ENCODE data around the gene GMDS.
A peak's percentile ranks its signal among the peaks of the same experiment; 100 is the strongest.

The GMDS gene

DNA sequence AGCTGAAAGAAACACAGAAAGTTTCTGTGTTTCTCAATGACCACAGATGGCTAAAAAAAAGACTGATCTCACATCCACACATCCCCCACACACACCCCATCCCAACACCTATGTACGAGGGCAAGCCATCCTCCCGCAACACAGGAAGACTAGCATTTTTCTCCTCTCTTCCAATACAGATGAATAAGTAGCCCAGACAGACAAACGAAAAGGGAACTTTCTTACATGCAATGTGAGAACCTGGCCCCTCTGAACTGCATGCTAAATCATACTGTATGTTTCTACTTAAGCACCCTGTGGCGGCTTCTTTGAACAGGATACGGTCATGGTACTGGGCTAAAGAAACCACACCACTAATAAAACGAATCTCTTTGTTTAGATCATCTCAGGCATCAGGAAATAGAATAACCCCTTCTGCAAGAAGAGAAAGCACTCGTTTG is 116.2 kb downstream of the GMDS start:
- DNase-seq, result no peak

DNA sequence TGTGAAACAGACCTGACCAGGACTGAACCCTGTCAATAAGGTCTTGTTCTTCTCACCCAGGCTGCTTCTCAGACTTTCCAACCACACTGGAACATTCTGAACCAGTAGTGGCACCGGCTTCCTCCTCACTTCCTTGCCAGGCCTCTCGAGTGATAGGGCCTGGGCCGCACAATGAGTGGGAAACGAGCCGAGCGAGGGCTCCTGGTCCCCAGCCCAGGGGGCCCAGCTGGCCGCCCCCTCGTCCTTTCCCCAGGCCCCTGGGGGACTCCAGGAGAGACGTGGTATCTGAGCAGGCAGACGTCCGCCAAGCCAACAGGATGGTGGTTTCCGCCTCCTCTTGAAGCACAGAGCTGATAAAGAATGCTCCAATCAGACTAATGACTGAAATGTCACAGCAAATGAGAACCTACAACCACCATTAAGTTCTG is 117.9 kb downstream of the GMDS start:
- DNase-seq, result no peak

DNA sequence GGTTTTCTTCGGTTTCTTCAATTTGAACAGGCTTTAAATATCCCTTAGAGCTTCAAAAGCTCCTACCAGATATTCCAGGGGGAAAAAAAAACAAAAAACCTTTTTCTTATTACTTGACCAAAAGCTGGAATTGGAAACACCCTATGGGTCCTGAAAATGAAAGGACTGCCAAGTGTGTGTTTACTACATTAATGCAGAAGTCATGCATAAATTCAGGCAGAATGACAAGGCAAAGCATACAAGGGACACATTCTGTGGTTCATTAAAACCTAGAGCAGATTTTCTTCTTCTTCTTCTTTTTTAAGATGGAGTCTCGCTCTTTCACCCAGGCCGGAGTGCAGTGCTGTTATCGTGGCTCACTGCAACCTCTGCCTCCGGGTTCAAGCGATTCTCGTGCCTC is 119.1 kb downstream of the GMDS start:
- DNase-seq, result no peak

DNA sequence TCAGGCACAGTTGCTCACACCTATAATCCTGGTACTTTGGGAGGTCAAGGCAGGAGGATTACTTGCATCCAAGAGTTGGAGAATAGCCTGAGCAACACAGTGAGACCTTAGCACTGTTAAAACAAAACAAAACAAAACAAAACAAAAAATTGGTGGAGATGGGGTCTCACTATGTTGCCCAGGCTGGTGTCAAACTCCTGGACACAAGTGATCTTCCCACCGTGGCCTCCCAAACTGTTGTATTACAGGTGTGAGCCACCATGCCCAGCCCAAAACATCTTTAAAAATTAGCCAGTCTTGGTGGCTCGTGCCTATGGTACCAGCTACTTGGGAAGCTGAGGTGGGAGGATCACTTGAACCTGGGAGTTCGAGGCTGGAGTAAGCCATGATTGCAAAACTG is 120.2 kb downstream of the GMDS start:
- no peak for DNase-seq

DNA sequence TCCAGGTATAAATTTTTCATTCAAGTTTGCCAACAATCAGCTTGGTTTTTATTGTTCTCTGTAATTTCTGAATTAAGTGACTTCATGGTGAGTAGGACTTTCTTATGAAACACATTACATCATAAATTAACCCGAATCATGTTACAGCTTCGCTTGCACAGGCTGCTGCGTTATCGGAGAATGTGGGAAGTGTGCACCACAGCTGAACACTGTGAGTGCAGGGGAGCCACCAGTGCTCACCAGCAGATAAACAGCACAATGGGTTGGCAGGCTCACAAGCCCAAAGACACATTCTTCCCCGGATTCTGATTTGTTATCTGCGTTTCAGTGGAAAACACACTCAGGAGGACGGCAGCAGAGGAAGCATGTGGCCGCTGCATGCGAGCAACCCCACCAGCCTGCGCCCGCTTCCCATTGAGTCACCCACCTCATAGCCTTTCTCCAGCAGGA is 121.1 kb downstream of the GMDS start:
- peak; percentile 48 for DNase-seq

DNA sequence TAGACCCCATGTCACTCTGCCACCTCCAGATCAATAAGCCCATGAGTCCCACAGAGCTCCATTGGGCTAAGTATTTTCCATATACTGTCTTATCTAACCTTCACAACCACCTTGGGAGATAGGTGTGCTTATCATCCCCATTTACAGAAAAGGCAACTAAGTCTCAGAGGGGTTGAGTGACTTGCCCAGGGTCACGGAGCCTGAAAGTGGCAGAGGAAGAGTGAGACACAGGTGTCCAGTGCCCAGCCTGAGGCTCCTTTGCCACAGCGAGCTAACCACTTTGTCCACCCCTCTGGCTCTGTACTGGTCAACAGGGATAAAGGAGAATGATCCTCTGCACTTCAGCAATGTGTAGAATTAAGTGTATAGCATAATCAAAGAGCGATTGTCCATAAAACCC is 124.5 kb downstream of the GMDS start:
- no peak for DNase-seq

DNA sequence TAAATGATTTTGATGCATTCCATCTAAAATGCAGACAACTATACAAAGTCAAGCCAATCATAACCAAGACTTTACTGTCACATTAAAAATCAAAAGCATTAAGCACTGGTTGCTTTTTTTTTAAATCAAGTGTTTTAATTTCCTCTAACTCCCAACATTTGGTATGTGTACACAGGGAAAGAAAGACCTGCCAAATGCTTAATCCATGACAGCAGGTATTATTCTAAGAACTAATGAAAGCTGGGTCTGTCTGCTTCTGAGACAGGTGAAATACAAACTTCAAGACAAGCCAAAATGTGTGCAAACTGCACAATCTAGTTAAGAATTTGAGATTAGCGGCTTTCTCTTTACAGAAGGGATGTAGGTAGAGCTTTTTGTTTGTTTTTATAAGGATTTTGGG is 126.1 kb downstream of the GMDS start:
- no peak for DNase-seq

DNA sequence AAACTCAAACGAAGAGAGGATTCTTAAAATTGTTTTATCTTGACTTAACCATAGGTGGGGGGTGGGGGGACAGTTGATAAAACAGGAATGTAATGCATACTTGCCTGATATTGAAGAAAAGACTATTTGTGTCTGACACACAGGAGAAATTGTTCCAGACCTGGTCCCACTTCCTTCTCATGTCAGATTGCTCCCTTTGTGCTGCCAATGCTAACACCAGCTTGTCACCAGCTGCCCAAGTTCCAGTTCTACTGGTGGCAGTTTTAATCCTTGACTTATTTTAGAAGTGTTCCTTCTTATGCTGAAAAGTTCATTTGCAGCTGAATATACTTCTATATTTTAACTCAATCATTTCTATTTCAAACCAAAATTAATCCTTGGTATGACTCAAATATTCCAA is 127.3 kb downstream of the GMDS start:
- DNase-seq, result no peak

DNA sequence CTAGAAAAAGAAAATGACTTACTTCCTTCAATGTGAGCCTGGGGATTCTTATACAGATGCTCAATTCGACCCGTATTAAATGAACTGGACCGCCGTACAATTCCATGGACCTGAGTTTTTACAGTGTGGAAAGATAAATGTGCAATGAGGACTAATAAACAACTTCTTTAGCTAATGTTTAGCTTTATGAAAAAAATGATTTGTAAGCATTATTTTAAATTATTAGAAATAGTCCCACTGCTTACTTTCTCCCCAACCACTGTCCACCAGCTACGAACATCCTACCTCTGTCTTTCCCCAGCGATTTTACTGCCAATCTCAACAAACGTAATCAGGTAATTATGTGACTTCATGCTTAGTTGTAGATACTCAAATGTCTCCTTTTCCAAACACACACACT is 128.0 kb downstream of the GMDS start:
- no peak for DNase-seq

DNA sequence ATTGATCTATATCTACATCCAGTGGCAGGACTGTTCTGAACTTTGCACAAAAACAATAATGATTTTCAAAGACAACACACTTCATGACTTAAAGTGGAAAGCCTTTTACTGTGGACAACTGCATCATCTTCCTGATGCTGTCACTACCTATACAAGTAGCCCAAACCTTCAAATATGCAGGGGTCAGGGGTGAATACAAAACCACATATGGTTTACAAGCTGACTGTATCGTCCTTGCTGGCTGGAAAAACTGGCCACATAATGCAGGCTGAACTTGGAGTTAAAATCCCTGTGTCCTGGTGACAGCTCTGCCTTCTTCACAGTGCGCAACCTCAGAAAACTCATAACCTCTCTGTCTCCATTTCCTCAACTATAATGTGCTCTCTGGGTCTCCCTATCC is 128.9 kb downstream of the GMDS start:
- DNase-seq, result no peak

DNA sequence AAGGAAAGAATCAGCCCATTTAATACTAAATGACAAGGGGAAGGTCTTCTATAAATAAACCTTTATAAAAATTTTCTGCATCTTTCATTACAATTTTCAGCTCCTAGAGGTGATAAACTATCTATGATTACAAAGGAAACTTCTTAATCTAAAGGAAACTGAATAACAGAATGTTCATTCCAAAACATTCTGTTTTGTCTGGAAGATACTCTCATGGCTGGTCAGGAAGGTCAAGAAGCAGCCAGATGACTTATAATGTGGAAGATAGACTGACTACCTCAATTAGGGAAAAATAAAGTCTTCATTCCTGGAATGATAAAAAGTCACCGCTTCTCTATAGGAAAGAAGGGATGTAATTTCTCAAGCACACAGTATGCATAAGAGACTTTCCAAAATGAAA is 131.3 kb downstream of the GMDS start:
- DNase-seq, result no peak

DNA sequence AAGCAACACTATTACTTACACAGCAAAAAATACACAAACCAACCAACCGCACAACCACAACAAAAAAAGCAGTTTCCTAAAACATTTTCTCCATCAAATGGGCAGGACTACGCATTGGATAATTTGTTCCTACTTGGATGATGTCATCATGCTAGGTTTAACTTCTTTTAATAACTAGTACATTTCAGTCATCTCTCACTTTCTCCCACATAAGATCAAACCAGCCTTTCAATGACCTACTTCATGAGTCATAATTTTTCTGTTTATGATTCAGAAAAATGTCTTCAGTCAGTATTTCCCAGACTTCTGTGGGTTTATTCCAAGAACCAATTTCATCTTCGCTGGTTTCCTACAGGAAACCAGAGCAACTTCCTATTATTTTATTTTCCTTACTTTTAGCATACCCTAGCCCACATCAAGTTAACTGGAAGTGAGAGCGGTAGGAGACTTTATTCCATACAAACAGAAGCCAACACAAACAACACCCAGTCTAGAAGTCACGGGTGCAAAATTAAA is 134.2 kb downstream of the GMDS start:
- DNase-seq, result peak; percentile 77

DNA sequence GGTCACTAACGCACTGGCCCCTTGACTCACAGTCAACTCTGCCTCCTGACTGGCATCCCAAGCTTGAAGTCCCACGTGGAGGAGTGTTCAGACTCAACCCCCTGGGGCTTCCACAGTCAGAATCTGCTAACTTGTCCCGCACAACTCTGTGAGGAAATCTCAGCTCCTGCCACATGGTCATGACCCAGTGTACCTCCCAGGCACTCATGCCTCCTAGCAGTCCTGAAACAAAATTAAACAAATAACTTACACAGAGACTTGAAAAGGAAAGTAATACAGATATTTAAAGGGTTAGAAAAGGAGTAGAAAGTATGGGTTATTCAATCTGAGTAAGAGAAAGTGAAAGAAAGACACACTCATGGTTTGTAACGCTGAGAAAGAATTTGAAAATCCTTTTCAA is 134.9 kb downstream of the GMDS start:
- DNase-seq, result peak; percentile 23

DNA sequence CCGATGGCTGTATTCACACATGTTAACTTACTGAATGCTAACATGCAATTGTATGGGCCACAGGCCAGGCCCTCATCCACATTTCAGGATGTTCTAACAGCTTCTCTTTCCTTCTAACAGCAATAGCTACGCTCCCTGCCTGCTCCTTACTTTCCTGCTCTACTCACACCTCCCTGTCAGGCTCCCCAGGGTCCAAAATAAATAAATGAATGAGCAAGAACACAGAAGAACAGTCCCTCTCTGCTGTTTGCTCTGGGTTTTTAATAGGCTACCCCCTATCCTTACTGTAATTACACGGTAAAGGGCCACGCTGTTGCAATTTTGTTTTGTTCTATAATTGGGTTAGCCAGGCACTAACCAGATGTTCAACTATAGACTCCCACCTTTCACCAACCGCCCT is 135.6 kb downstream of the GMDS start:
- no peak for DNase-seq

DNA sequence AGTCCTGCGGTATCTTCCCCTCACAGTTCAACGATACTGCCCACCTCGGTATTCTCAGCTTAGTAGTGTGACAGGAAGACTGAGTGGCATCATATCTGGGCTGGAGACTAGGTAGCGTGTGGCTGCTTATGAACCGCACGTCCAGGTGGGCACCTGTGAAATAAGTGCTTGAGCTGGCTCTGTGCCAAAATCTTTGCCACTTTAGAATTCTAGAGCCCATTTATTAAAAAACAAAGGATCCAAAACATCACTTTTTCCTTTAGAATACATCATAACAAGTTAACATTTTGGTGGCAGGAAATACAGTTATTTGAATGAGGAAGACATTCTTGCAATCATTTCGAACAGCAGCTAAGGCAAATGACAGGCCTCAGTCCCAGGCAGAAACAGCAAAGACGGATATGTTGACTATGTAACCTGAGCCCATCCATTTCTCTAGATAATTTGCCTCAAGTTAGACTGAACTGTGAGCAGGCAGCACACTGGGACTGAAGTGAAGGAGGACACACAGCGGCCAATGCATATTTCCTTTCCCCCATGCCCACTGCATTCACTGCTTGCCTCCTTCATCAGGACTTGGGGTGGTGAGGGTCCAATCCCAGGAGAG is 136.6 kb downstream of the GMDS start:
- DNase-seq, result no peak

DNA sequence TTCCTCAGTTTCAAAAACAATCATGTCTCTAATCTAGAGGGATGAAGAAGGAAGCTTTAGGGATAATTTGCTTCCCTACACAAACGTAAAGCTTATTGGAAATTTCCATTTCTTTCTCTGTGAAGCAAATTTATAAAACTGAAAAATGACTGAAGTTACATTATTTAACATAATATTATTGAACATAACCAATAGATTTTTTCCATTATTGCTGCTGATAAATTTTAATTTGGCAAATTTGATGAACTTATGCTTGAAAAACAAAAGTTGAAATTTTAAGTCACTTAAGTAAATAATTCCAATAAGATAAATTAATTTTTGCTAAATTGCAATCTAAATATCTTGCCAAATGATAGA is 140.9 kb downstream of the GMDS start:
- no peak for DNase-seq

DNA sequence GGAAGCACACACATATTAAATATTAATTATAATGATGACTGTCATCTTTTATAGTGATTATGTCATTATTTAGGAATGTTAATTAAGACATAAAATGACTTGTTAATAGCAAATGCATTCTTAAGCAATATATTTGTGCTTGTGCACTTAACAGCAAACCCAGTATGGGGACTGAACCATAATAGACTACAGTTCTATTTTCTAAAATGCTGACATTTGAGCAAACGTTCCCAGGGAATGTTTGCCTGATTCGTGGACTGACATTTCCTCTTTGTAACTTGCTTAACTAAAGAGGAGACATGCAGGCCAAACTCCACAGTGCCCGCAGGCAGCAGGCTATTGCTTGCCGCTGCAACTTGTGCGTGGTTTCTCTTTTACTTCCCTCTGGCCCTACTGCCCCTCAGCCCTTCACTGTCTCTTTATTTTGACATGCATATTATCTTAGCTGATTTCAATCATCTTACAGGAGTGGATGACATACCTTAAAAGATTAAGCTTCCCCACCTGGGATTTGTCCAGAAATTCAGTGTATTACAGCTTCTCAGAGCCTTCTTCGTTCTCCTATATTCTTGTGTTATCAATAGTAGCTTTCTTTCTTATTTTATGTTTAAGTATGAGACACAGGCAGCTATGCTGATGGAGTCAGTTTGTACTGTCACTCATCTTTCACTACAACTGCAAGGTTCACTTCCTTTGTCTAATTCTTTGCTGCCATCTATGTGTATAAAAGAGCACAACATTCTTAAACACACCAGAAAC is 141.5 kb downstream of the GMDS start:
- DNase-seq, result peak; percentile 68

DNA sequence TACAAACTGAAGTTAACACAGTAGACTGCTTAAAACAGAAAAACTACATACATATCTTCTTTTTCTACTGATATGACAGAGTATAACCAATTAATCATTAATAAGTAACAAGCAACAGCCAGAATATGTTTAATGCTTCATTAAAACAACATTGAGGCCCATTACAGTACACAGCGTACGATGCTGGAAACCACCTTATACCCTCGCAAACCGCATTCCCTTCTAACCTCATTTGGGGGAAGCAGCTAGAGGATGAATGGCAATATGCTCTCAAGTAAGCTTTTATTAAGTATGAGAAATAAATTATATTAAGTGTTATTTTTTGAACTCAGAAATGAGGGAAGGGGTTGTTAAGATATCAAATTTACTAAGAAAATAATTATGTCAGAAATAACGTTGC is 142.4 kb downstream of the GMDS start:
- no peak for DNase-seq

DNA sequence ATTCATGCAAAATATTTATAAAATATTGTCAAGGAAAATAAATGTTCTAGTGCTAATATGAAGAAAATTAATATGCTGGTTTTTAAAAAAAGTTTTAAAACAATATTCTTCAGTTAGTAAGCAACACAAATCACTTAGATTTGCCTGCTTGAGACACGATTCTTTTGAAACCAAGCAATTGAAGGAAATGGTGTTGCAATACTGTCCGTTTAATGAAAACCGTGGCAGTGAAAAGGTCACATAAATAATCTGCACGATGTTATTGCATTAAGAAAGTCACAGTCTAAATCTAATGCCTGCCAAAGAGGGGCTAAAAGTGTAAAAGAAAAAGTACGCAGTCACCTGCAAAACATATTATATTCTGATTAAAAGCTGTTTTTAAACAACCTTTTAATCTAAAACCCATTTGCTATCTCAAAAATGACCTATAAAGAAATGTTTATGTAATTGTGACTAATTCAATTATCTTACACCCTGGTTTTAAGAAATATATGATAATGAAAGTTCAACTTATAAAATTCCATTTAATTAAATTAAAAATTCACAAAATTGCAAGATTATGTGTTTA is 143.0 kb downstream of the GMDS start:
- peak; percentile 41 for DNase-seq

DNA sequence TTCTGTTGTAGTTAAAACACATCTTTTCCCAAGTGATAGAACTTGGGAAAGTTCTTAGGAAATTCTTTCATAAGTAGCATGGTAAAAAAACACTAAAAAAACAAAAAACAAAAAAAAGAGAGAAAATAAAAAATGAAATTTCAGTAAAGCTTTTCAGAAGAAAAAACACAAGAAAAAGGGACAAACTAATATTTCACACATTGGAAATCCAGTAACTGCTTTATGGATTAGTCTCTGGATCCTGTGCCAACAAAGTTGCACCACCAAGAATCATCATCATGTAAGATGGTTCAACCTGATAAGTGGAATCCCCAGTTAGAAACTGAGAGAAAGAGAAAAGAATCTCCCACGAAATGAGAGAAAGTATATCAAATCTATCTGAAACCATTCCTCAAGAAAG is 144.2 kb downstream of the GMDS start:
- no peak for DNase-seq

DNA sequence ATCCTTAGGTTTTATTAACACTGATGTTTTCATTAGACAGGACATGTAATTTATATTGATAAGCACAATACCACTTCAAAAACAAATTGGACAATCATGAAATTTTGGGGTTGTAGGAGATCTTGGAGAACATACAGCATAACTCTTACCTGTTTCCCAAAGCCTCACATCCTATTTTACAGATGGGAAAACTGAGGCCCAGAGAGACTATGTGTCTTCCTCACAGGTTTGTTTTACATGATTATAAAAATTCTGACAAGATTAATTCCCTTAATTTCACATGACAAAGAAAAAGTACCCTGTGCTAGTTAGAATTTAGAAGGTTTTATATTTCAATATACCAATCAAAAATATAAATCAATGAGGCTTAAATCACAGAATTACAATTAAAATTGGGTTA is 145.5 kb downstream of the GMDS start:
- no peak for DNase-seq

DNA sequence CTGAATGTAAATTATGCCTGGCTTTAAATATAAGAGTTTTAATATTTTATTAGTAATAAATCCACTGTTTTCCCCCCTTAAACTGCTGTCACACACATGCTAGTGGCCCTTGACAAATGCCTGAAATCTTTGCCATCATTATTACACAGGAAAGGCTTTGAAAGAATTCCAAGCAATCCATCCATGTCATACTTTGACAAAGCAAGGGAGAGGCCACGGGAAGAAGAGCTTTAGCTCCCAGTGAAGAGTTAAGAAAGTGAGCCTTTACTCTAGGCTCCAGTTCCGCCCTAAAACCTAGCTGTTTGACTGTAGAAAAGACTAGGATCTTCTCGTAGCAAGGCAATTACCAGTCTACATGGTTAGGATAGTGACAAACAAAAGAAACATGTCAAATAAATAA is 147.9 kb downstream of the GMDS start:
- DNase-seq, result no peak

DNA sequence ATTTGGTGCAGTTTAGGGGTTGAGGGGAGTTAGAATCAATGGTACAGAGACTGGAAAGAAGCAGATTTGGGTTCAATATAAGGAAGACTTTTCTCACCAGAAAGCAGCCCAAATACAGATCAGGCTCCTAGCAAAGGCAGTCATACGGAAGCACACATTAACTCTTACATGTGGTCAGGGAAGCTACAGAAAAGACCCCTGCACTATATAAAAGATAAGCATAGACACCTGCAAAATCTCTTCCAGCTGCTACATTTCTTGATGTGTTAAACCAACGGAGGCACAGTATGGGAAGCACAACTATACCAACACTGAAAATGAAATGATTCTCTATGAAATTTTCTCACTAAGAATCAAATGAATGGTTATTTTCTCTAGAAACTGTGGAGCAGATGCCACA is 150.8 kb downstream of the GMDS start:
- no peak for DNase-seq

DNA sequence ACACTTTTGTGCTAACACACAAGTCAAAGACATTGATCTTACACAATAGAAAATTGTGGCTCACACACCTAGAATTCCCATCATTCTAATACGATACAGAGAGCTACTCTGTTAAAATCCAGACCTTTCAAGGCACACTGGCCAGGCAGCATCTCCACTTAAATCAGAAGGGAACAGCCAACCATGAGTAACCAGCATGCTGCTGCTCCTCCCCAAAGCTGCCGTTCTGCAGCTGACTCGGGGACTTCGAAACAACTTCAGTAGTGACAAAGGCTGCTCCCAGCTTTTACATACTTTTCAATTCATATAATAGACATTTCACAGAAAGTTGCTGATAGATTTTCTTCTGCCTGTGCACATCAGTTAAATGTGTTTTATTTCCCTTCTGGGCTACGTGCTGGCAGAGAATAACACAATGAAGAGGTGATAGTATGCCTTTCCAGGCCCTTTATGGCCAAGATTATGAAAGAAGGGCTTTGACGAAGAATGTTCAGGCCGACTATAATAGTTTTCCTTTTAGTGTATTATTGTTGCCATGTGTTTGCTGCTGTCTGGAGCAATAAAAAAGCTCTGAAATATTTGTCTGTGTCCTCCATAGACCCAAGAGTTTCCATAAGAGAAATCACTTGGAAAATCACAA is 159.0 kb downstream of the GMDS start:
- no peak for DNase-seq
